CD14-positive monocyte (primary cell): ENCODE results near the gene TEC. TPM values are rescaled to one million over a fixed set of nuclear protein-coding genes. Genes with fewer than 3 reads are reported as not detected.
A peak's percentile ranks its signal among the peaks of the same experiment; 100 is the strongest.

Source experiments
- DNase-seq, 3 donors: peaks; one replicate each; pipeline ENCODE4 v3.0.0-alpha.2; 2011 to 2022
- H2AFZ ChIP-seq: 2 replicates; pipeline ENCODE4 v1.6.0; 2012; ENCODE audit warnings: mild to moderate bottlenecking, low read depth, low read length, inconsistent platforms; ENCODE audit not compliant: insufficient read depth, poor library complexity, severe bottlenecking
- H3K27ac ChIP-seq, 2 donors: 1 replicate in 1 of 2; 2 replicates in 1 of 2; pipeline ENCODE4 v1.5.1; 2012 to 2013; ENCODE audit warnings: low read length in 2 of 2, control low read depth in 1 of 2, inconsistent platforms in 1 of 2, low read depth in 1 of 2, mild to moderate bottlenecking in 1 of 2
- H3K27me3 ChIP-seq, 2 donors: one replicate each; pipeline versions ENCODE4 v1.6.0 to v1.6.1; 2011 to 2013; ENCODE audit warnings: low read length in 2 of 2; ENCODE audit not compliant: control insufficient read depth in 2 of 2, insufficient read depth in 2 of 2
- H3K36me3 ChIP-seq, 2 donors: replicated peaks in 1 of 2; 1 replicate in 1 of 2; 2 replicates in 1 of 2; pipeline versions ENCODE4 v1.5.1 to v1.6.1; 2012 to 2013; ENCODE audit warnings: low read length in 2 of 2, control low read depth in 1 of 2, inconsistent platforms in 1 of 2, mild to moderate bottlenecking in 1 of 2; ENCODE audit not compliant: insufficient read depth in 2 of 2, control insufficient read depth in 1 of 2
- H3K4me1 ChIP-seq, 2 donors: 1 replicate in 1 of 2; 2 replicates in 1 of 2; pipeline versions ENCODE4 v1.5.1 to v1.6.1; 2012 to 2013; ENCODE audit warnings: low read length in 2 of 2, control low read depth in 1 of 2, inconsistent platforms in 1 of 2, mild to moderate bottlenecking in 1 of 2, moderate library complexity in 1 of 2; ENCODE audit not compliant: insufficient read depth in 2 of 2, control insufficient read depth in 1 of 2
- H3K4me2 ChIP-seq: replicated peaks from 2 replicates; pipeline ENCODE3; 2012; ENCODE audit warnings: low read length, moderate library complexity, mild to moderate bottlenecking; ENCODE audit not compliant: poor library complexity, severe bottlenecking; ENCODE audit errors: extremely low read depth
- H3K4me3 ChIP-seq, 3 experiments: fragments of 200-600 bp in 1 of 3; sonication (generic) in 1 of 3; replicated peaks in 1 of 3; 1 replicate in 2 of 3; 2 replicates in 1 of 3; pipeline ENCODE4 v1.5.1; 2011 to 2013; ENCODE audit warnings: low read length in 3 of 3, mild to moderate bottlenecking in 3 of 3, control low read depth in 2 of 3, low read depth in 2 of 3, inconsistent platforms in 1 of 3, moderate library complexity in 1 of 3
- H3K79me2 ChIP-seq: 2 replicates; pipeline ENCODE4 v1.6.0; 2012; ENCODE audit warnings: mild to moderate bottlenecking, control low read depth, inconsistent platforms, low read length, moderate library complexity; ENCODE audit not compliant: insufficient read depth
- H3K9ac ChIP-seq: 2 replicates; pipeline ENCODE4 v1.6.0; 2017; ENCODE audit warnings: low read length, mild to moderate bottlenecking; ENCODE audit not compliant: insufficient read depth, poor library complexity, severe bottlenecking
- H3K9me3 ChIP-seq, 2 donors: replicated peaks in 1 of 2; 1 replicate in 1 of 2; 2 replicates in 1 of 2; pipeline versions ENCODE4 v1.5.1 to v1.6.1; 2012 to 2013; ENCODE audit warnings: low read length in 2 of 2, control low read depth in 1 of 2; ENCODE audit not compliant: control insufficient read depth in 1 of 2, insufficient read depth in 1 of 2
- H4K20me1 ChIP-seq: 2 replicates; pipeline ENCODE4 v1.6.0; 2012; ENCODE audit warnings: mild to moderate bottlenecking, low read length, control low read depth, moderate library complexity; ENCODE audit not compliant: insufficient read depth
- H3K27ac Mint-ChIP-seq, 7 donors: one replicate each; pipeline ENCODE4 v1.8.0; 2020; ENCODE audit warnings: mild to moderate bottlenecking in 7 of 7, mixed read lengths in 7 of 7, moderate library complexity in 6 of 7, inconsistent platforms in 2 of 7
- H3K27me3 Mint-ChIP-seq, 3 donors: one replicate each; pipeline ENCODE4 v1.8.0; 2021 to 2022; ENCODE audit warnings: low read depth in 3 of 3, mild to moderate bottlenecking in 3 of 3, mixed read lengths in 3 of 3, moderate library complexity in 3 of 3, inconsistent platforms in 1 of 3
- H3K36me3 Mint-ChIP-seq, 2 donors: one replicate each; pipeline ENCODE4 v1.8.0; 2020; ENCODE audit warnings: mixed read lengths in 2 of 2, inconsistent platforms in 1 of 2, mild to moderate bottlenecking in 1 of 2
- H3K4me1 Mint-ChIP-seq: one replicate; pipeline ENCODE4 v1.8.0; 2020; ENCODE audit warnings: mild to moderate bottlenecking, mixed read lengths
- H3K4me3 Mint-ChIP-seq, 2 donors: one replicate each; pipeline ENCODE4 v1.8.0; 2020; ENCODE audit warnings: mild to moderate bottlenecking in 2 of 2, mixed read lengths in 2 of 2, moderate library complexity in 1 of 2
- H3K9me3 Mint-ChIP-seq, 7 donors: one replicate each; pipeline ENCODE4 v1.8.0; 2020 to 2022; ENCODE audit warnings: mixed read lengths in 7 of 7, mild to moderate bottlenecking in 6 of 7, moderate library complexity in 6 of 7, inconsistent platforms in 2 of 7
- WGBS: methylation state at CpG from one replicate; pipeline ENCODE4 v1.1.5; 2013; ENCODE audit warnings: missing lambda C conversion rate; ENCODE audit not compliant: insufficient coverage; 5-methylcytosine and 5-hydroxymethylcytosine counted together
- intact Hi-C, 2 donors: fragments of 100-400 bp; cut with micrococcal nuclease; formaldehyde crosslinking; loops; one replicate each; pipeline versions ENCODE4 v1.15.0 to v1.15.1; 2023
- polyA plus RNA-seq, 3 donors: library from polyadenylated mRNA; depleted of rRNA in 1 of 3; unstranded in 2 of 3; stranded (reverse) in 1 of 3; fragments of 300-500 nt in 2 of 3; fragments of >200 nt in 1 of 3; fragmentation: Illumina TruSeq in 2 of 3; gene quantifications; 1 replicate in 2 of 3; 2 replicates in 1 of 3; pipeline ENCODE4 v1.2.3, GENCODE V29; 2012 to 2021
- TF ChIP-seq, protein P1 (sequence below): fragments of 200-600 bp; IDR thresholded peaks from one replicate; pipeline ENCODE4 v1.8.0; 2022; ENCODE audit warnings: antibody characterized with exemption, mild to moderate bottlenecking

The TEC gene
- polyA plus RNA-seq, 3 donors = 0.30 to 2.5 (median 0.73) TPM

DNA sequence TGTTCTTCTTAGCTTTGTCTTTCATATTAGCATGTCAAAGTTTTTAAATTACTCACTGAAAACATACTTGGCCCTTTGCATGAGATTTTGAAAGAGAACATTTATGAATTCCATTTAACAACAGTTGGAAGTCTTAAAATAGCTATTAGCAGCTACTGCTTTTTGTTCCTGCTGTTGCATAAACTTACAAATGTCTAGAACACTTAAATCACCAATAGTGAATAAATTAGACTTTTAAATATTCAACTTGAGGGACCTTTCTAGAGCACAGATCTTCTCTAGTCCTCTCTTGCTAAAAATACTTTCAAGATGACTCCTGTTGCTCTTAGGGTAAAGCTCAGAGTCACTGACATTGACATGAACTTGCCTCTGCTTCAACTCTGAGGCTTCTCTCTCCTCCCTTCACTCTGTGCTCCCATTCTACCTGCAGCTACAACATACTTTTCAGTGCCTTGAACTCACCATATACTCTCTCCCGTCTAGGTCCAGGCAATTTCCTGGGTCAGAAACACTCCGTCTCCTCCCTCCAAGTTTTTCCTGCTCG lies 119.7 kb downstream of the TEC start:
- H3K27ac ChIP-seq = no peak overlapping the region
- peaks cover 0 to 7% of the 10 kb centered on the region in 2 donors for H3K9me3 ChIP-seq
- no peaks in the 10 kb centered on the region for H3K27me3 ChIP-seq
- H3K9ac ChIP-seq = no peak overlapping the region
- H3K27me3 Mint-ChIP-seq = no peaks in the 10 kb centered on the region
- H3K36me3 Mint-ChIP-seq = peaks cover 55 to 58% of the 10 kb centered on the region in 2 donors
- no peaks in the 10 kb centered on the region for H3K4me1 ChIP-seq
- intact Hi-C loops = no loop called here
- H4K20me1 ChIP-seq = no peaks in the 10 kb centered on the region
- no peaks in the 10 kb centered on the region for H3K79me2 ChIP-seq
- H3K27ac Mint-ChIP-seq = peak overlapping the region in 2 of 7 donors; percentile 4 to 33
- no peak overlapping the region for H3K4me3 ChIP-seq
- no peak overlapping the region for H3K4me3 Mint-ChIP-seq
- DNase-seq = no peak
- H3K9me3 Mint-ChIP-seq = peaks cover 2 to 8% (median 4%) of the 10 kb centered on the region in 7 donors
- 84% methylated on average over 3 of the region's 3 CpGs for WGBS
- TF ChIP-seq, protein P1, sequence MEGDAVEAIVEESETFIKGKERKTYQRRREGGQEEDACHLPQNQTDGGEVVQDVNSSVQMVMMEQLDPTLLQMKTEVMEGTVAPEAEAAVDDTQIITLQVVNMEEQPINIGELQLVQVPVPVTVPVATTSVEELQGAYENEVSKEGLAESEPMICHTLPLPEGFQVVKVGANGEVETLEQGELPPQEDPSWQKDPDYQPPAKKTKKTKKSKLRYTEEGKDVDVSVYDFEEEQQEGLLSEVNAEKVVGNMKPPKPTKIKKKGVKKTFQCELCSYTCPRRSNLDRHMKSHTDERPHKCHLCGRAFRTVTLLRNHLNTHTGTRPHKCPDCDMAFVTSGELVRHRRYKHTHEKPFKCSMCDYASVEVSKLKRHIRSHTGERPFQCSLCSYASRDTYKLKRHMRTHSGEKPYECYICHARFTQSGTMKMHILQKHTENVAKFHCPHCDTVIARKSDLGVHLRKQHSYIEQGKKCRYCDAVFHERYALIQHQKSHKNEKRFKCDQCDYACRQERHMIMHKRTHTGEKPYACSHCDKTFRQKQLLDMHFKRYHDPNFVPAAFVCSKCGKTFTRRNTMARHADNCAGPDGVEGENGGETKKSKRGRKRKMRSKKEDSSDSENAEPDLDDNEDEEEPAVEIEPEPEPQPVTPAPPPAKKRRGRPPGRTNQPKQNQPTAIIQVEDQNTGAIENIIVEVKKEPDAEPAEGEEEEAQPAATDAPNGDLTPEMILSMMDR = no peak
- H2AFZ ChIP-seq = no peak overlapping the region
- H3K4me1 Mint-ChIP-seq = no peaks in the 10 kb centered on the region
- no peak overlapping the region for H3K4me2 ChIP-seq
- peaks cover 30 to 87% of the 10 kb centered on the region in 2 donors for H3K36me3 ChIP-seq

DNA sequence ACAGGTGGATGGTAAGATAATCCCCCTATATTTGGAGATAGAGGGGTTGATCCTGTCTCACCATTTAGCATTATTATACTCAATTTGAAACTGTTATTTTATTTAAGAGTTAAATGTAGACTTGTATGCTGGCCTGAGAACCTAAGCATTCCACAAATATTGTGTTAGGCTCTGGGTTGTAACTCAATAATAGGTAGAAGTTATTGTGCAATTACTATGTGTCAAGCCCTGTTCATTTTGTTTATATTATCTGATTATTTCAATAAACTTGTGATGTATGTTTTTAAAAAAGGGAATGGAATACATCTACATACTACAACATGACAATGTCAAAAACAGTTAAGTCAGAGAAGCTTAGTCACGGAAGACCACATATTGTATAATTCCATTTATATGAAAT lies 122.0 kb downstream of the TEC start:
- Mint-ChIP-seq H3K27me3 (no peaks in the 10 kb centered on the region), H3K9me3 (peaks cover 0 to 2% (median 0%) of the 10 kb centered on the region in 7 donors), H3K4me3 (no peak overlapping the region), H3K4me1 (no peaks in the 10 kb centered on the region), H3K27ac (no peak overlapping the region), H3K36me3 (peaks cover 54 to 60% of the 10 kb centered on the region in 2 donors)
- Histone ChIP-seq H3K4me2 (no peak overlapping the region), H4K20me1 (no peaks in the 10 kb centered on the region), H3K4me3 (no peak overlapping the region), H3K79me2 (no peaks in the 10 kb centered on the region), H3K4me1 (no peaks in the 10 kb centered on the region), H2AFZ (no peak overlapping the region), H3K27ac (no peak overlapping the region), H3K27me3 (no peaks in the 10 kb centered on the region), H3K36me3 (peaks cover 27 to 91% of the 10 kb centered on the region in 2 donors), H3K9ac (no peak overlapping the region), H3K9me3 (no peaks in the 10 kb centered on the region)
- DNase-seq = no peak
- WGBS = no CpG with 5 or more reads among the region's 1 CpG
- intact Hi-C loops = no loop called here
- TF ChIP-seq, protein P1 = no peak
